ENCODE measurements around the gene IGSF21. TPM values are rescaled to one million over a fixed set of nuclear protein-coding genes. Genes with fewer than 3 reads are reported as not detected.

IGSF21 gene
- total RNA-seq, 1 donor from 2014 or later: 0.94 TPM

GRCh38 chr1:18119771-18120377, 12.3 kb downstream of the IGSF21 start:
- no peak overlapping the region for H3K27ac Mint-ChIP-seq
- no peaks in the 10 kb centered on the region for H3K36me3 Mint-ChIP-seq
- no peaks in the 10 kb centered on the region for H3K9me3 Mint-ChIP-seq
- DNase-seq (ENCODE audit: extremely low spot score, unreplicated experiment): no peak
- no peak for TF ChIP-seq CTCF (conservative IDR thresholded peaks at IDR 0.05)
- no peaks in the 10 kb centered on the region for H3K4me1 Mint-ChIP-seq (ENCODE audit: unreplicated experiment)
- peaks cover 79% of the 10 kb centered on the region for H3K27me3 Mint-ChIP-seq
- H3K4me3 Mint-ChIP-seq: no peak overlapping the region

- Mint-ChIP-seq H3K36me3 (no peaks in the 10 kb centered on the region), H3K4me3 (no peak overlapping the region), H3K4me1 (ENCODE audit: unreplicated experiment) (no peaks in the 10 kb centered on the region), H3K27ac (no peak overlapping the region), H3K9me3 (no peaks in the 10 kb centered on the region), H3K27me3 (peaks cover 72% of the 10 kb centered on the region)
- no peak for TF ChIP-seq CTCF (conservative IDR thresholded peaks at IDR 0.05)
- DNase-seq (ENCODE audit: extremely low spot score, unreplicated experiment): no peak
Measured at GRCh38 chr1:18120638-18121037, 13.0 kb downstream of the IGSF21 start.

GRCh38 chr1:18121072-18121820, 13.6 kb downstream of the IGSF21 start:
- TF ChIP-seq CTCF (conservative IDR thresholded peaks at IDR 0.05): no peak
- Mint-ChIP-seq H3K27me3 (peaks cover 67% of the 10 kb centered on the region), H3K4me3 (no peak overlapping the region), H3K36me3 (no peaks in the 10 kb centered on the region), H3K4me1 (ENCODE audit: unreplicated experiment) (no peaks in the 10 kb centered on the region), H3K9me3 (no peaks in the 10 kb centered on the region), H3K27ac (no peak overlapping the region)
- DNase-seq (ENCODE audit: extremely low spot score, unreplicated experiment): no peak

- H3K27me3 Mint-ChIP-seq: peaks cover 55% of the 10 kb centered on the region
- H3K9me3 Mint-ChIP-seq: no peaks in the 10 kb centered on the region
- H3K4me3 Mint-ChIP-seq: no peak overlapping the region
- no peaks in the 10 kb centered on the region for H3K36me3 Mint-ChIP-seq
- H3K27ac Mint-ChIP-seq: no peak overlapping the region
- H3K4me1 Mint-ChIP-seq (ENCODE audit: unreplicated experiment): no peaks in the 10 kb centered on the region
- no peak for DNase-seq (ENCODE audit: extremely low spot score, unreplicated experiment)
- TF ChIP-seq CTCF (conservative IDR thresholded peaks at IDR 0.05): no peak
Measured at GRCh38 chr1:18123467-18123992, 15.9 kb downstream of the IGSF21 start.

- DNase-seq (ENCODE audit: extremely low spot score, unreplicated experiment): no peak
- H3K4me3 Mint-ChIP-seq: no peak overlapping the region
- H3K4me1 Mint-ChIP-seq (ENCODE audit: unreplicated experiment): no peaks in the 10 kb centered on the region
- H3K27me3 Mint-ChIP-seq: peaks cover 46% of the 10 kb centered on the region
- no peak overlapping the region for H3K27ac Mint-ChIP-seq
- H3K36me3 Mint-ChIP-seq: no peaks in the 10 kb centered on the region
- H3K9me3 Mint-ChIP-seq: no peaks in the 10 kb centered on the region
- no peak for TF ChIP-seq CTCF (conservative IDR thresholded peaks at IDR 0.05)
Measured at GRCh38 chr1:18124977-18125376, 17.4 kb downstream of the IGSF21 start.
